Panc1 (cell line): ENCODE results near the gene SUSD4. TPM values are rescaled to one million over a fixed set of nuclear protein-coding genes. Genes with fewer than 3 reads are reported as not detected.

ENCODE experiments used
- ATAC-seq: fragments of 200-7000 bp; cut with Tn5 transposase; 2 replicates; pipeline ENCODE4 v1.9.1; 2020; ENCODE audit warnings: mild to moderate bottlenecking, moderate library complexity
- BruUV-seq: library from RNA; stranded (reverse); fragments of 400-500 nt; replicated peaks from 2 replicates; lab custom pipeline; 2021; lab: Mats Ljungman, UMichigan
- CTCF ChIA-PET: fragments of 300-600 bp; sonication (Branson Sonifier 250); formaldehyde crosslinking; loops from one replicate; lab custom pipeline; 2022; ENCODE audit warnings: antibody characterized with exemption; lab: Charles Lee
- POLR2A ChIA-PET: fragments of 300-600 bp; sonication (Branson Sonifier 250); formaldehyde crosslinking; loops from one replicate; lab custom pipeline; 2022; ENCODE audit warnings: antibody characterized with exemption; lab: Charles Lee
- DNase-seq: peaks from one replicate; pipeline ENCODE4 v3.0.0-alpha.2; 2010; ENCODE audit warnings: low read depth, low spot score
- H3K27ac ChIP-seq: 2 replicates; pipeline ENCODE4 v1.5.1; 2011; ENCODE audit warnings: mild to moderate bottlenecking, low read length, inconsistent platforms
- H3K27me3 ChIP-seq: fragments of 200-500 bp; sonication (Bioruptor generic); 2 replicates; pipeline ENCODE4 v1.6.0; 2014; ENCODE audit warnings: low read length, inconsistent platforms; ENCODE audit not compliant: control insufficient read depth, insufficient read depth
- H3K36me3 ChIP-seq: fragments of 200-500 bp; sonication (Bioruptor generic); 2 replicates; pipeline ENCODE4 v1.5.1; 2014; ENCODE audit warnings: inconsistent platforms, mild to moderate bottlenecking, low read length, moderate library complexity; ENCODE audit not compliant: control insufficient read depth, insufficient read depth
- H3K4me1 ChIP-seq: 2 replicates; pipeline ENCODE4 v1.5.1; 2011; ENCODE audit warnings: inconsistent platforms, mild to moderate bottlenecking, low read length, moderate library complexity; ENCODE audit not compliant: control insufficient read depth, insufficient read depth
- H3K4me3 ChIP-seq, 2 experiments: 2 replicates each; pipeline ENCODE4 v1.5.1; 2011 to 2012; ENCODE audit warnings: low read depth in 2 of 2, low read length in 2 of 2, mild to moderate bottlenecking in 2 of 2, inconsistent platforms in 1 of 2, moderate library complexity in 1 of 2
- H3K9me3 ChIP-seq: fragments of 200-500 bp; sonication (Bioruptor generic); 2 replicates; pipeline ENCODE4 v1.5.1; 2014; ENCODE audit warnings: low read depth, mild to moderate bottlenecking, inconsistent platforms, low read length, moderate library complexity; ENCODE audit not compliant: control insufficient read depth, insufficient read depth
- CTCF ChIP-seq: fragments of 450-650 bp; IDR thresholded peaks from 2 replicates; pipeline ENCODE4 v1.5.1; 2017; ENCODE audit warnings: mild to moderate bottlenecking
- POLR2AphosphoS5 ChIP-seq: IDR thresholded peaks from 2 replicates; pipeline ENCODE4 v1.6.1; 2012; ENCODE audit warnings: mild to moderate bottlenecking, low read depth, low read length, moderate library complexity
- REST ChIP-seq, 2 experiments: IDR thresholded peaks; 2 replicates each; pipeline ENCODE4 v1.6.1; 2011 to 2012; ENCODE audit warnings: low read depth in 2 of 2, control low read depth in 1 of 2, low read length in 1 of 2, mild to moderate bottlenecking in 1 of 2, moderate library complexity in 1 of 2; ENCODE audit not compliant: insufficient read depth in 1 of 2
- SIN3A ChIP-seq: IDR thresholded peaks from 2 replicates; pipeline ENCODE4 v1.6.1; 2012; ENCODE audit warnings: low read depth, mild to moderate bottlenecking, low read length, moderate library complexity, borderline replicate concordance; ENCODE audit not compliant: insufficient read depth
- TCF7L2 ChIP-seq: IDR thresholded peaks from 2 replicates; pipeline ENCODE4 v1.6.1; 2011; ENCODE audit warnings: mild to moderate bottlenecking, low read depth, low read length, inconsistent platforms
- in situ Hi-C: cut with HindIII; loops from 2 replicates; pipeline ENCODE4 v1.10.0; 2016; ENCODE audit warnings: low sequenced_read_pairs, low pct_unique_long_range_greater_than_20kb
- intact Hi-C: fragments of 100-400 bp; cut with micrococcal nuclease; formaldehyde crosslinking; loops from one replicate; pipeline ENCODE4 v1.10.0; 2022; ENCODE audit not compliant: unreplicated experiment
- total RNA-seq: library from RNA; stranded (reverse); gene quantifications from one replicate; pipeline ENCODE4 v1.2.1, GENCODE V29; 2021; ENCODE audit not compliant: unreplicated experiment

The SUSD4 gene
- total RNA-seq, 1 experiment from 2014 or later = 0.28 TPM

- CTCF ChIA-PET = no interaction called here
- intact Hi-C loops = no loop called here
- no peak overlapping the region for H3K4me3 ChIP-seq
- POLR2A ChIA-PET = no interaction called here
- no peak overlapping the region for H3K27ac ChIP-seq
- no peak for DNase-seq
- BruUV-seq = no TSS peak
- peaks cover 4% of the 10 kb centered on the region for H3K27me3 ChIP-seq
- in situ Hi-C loops = no loop called here
- H3K4me1 ChIP-seq = no peaks in the 10 kb centered on the region
- 0 out of 2 replicates have a peak, but pooled peaks cover 4% of the 10 kb centered on the region for H3K9me3 ChIP-seq
- TF ChIP-seq REST (IDR thresholded peaks at IDR 0.05; ENCODE audit: insufficient read depth in 1 of 2, low read depth in 2 of 2, low read length in 1 of 2) (no peak), SIN3A (no peak), CTCF (no peak; the same call in 1 of the 2 replicates), TCF7L2 (no peak), POLR2AphosphoS5 (no peak)
- ATAC-seq = no peak
- no peaks in the 10 kb centered on the region for H3K36me3 ChIP-seq
Observed at GRCh38 chr1:223374064-223374610, 10.2 kb upstream of the SUSD4 start.

GRCh38 chr1:223364685-223365382 is 858 bp upstream of the SUSD4 start:
- ATAC-seq = peak; percentile 71
- peaks cover 33% of the 10 kb centered on the region for H3K27me3 ChIP-seq
- no peaks in the 10 kb centered on the region for H3K36me3 ChIP-seq
- CTCF ChIA-PET = no interaction called here
- H3K9me3 ChIP-seq = no peaks in the 10 kb centered on the region
- DNase-seq = no peak
- H3K4me1 ChIP-seq = peaks cover 2% of the 10 kb centered on the region; the same call in 1 of the 2 replicates
- in situ Hi-C loops = no loop called here
- no peak overlapping the region for H3K27ac ChIP-seq
- TF ChIP-seq TCF7L2 = no peak
- no peak for TF ChIP-seq REST (IDR thresholded peaks at IDR 0.05; ENCODE audit: insufficient read depth in 1 of 2, low read depth in 2 of 2, low read length in 1 of 2)
- no peak for TF ChIP-seq SIN3A
- no peak for TF ChIP-seq CTCF
- TF ChIP-seq POLR2AphosphoS5 = no peak
- intact Hi-C loops = no loop called here
- no TSS peak for BruUV-seq
- POLR2A ChIA-PET = no interaction called here
- H3K4me3 ChIP-seq = peak overlapping the region; percentile 30 to 35
